T-helper 2 cell treated with Interferon-gamma antibody and Interleukin-4, amounts not matched to agents 5 μg/mL and 100 μg/mL, for 36 hours (primary cell): Measurements from ENCODE around the gene PHLPP1.

Experiments
- DNase-seq: peaks from one replicate; pipeline ENCODE4 v3.0.0; 2021; ENCODE audit warnings: low spot score
- H3K27ac Mint-ChIP-seq: one replicate; pipeline ENCODE4 v1.8.0; 2021; ENCODE audit warnings: mild to moderate bottlenecking, mixed read lengths
- H3K27me3 Mint-ChIP-seq: one replicate; pipeline ENCODE4 v1.8.0; 2021; ENCODE audit warnings: low read depth, mixed read lengths
- H3K36me3 Mint-ChIP-seq: one replicate; pipeline ENCODE4 v1.8.0; 2021; ENCODE audit warnings: low read depth, mixed read lengths
- H3K4me1 Mint-ChIP-seq: one replicate; pipeline ENCODE4 v1.8.0; 2021; ENCODE audit warnings: low read depth, mixed read lengths
- H3K4me3 Mint-ChIP-seq: one replicate; pipeline ENCODE4 v1.8.0; 2022; ENCODE audit warnings: mild to moderate bottlenecking, moderate library complexity, mixed read lengths
- H3K9me3 Mint-ChIP-seq: one replicate; pipeline ENCODE4 v1.8.0; 2021; ENCODE audit warnings: mixed read lengths

Gene PHLPP1

DNA sequence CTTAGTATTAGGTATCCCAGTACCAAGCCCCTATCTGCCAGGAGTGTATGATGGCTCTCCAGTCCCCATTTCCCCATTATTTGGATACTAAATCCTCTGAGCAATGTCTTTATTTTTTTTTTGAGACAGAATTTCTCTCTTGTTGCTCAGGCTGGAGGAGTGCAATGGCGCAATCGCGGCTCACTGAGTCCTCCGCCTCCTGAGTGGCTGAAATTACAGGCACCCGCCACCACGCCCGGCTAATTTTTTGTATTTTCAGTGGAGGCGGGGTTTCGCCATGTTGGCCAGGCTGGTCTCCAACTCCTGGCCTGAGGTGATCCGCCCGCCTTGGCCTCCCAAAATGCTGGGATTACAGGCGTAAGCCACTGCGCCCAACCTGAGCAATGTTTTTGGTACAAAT is 3.6 kb upstream of the PHLPP1 start:
- DNase-seq = no peak
- peaks cover 3% of the 10 kb centered on the region for H3K27me3 Mint-ChIP-seq
- no peak overlapping the region for H3K27ac Mint-ChIP-seq
- H3K9me3 Mint-ChIP-seq = no peaks in the 10 kb centered on the region
- no peaks in the 10 kb centered on the region for H3K36me3 Mint-ChIP-seq
- H3K4me3 Mint-ChIP-seq = no peak overlapping the region
- H3K4me1 Mint-ChIP-seq = peaks cover 5% of the 10 kb centered on the region

- peaks cover 5% of the 10 kb centered on the region for H3K36me3 Mint-ChIP-seq
- DNase-seq = no peak
- H3K27me3 Mint-ChIP-seq = peaks cover 3% of the 10 kb centered on the region
- no peak overlapping the region for H3K4me3 Mint-ChIP-seq
- H3K27ac Mint-ChIP-seq = no peak overlapping the region
- peaks cover 22% of the 10 kb centered on the region for H3K4me1 Mint-ChIP-seq
- no peaks in the 10 kb centered on the region for H3K9me3 Mint-ChIP-seq
Observed at GRCh38 chr18:62713651-62714247, 1.6 kb upstream of the PHLPP1 start.

GRCh38 chr18:62714671-62715435 is 488 bp upstream of the PHLPP1 start:
- peaks cover 5% of the 10 kb centered on the region for H3K36me3 Mint-ChIP-seq
- peak overlapping the region; percentile 84 for H3K27ac Mint-ChIP-seq
- peaks cover 3% of the 10 kb centered on the region for H3K27me3 Mint-ChIP-seq

GRCh38 chr18:62715759-62716615 is 646 bp downstream of the PHLPP1 start:
- peak overlapping the region; percentile 70 for H3K4me3 Mint-ChIP-seq
- DNase-seq = peak; percentile 57
- peaks cover 10% of the 10 kb centered on the region for H3K36me3 Mint-ChIP-seq
- peaks cover 41% of the 10 kb centered on the region for H3K4me1 Mint-ChIP-seq
- H3K27me3 Mint-ChIP-seq = peaks cover 3% of the 10 kb centered on the region
- H3K27ac Mint-ChIP-seq = peak overlapping the region; percentile 70
- no peaks in the 10 kb centered on the region for H3K9me3 Mint-ChIP-seq

More at GRCh38 chr18:62714671-62715435, 488 bp upstream of the PHLPP1 start:
- no peaks in the 10 kb centered on the region for H3K9me3 Mint-ChIP-seq
- peak; percentile 93 for DNase-seq
- H3K4me3 Mint-ChIP-seq = peak overlapping the region; percentile 85
- peaks cover 32% of the 10 kb centered on the region for H3K4me1 Mint-ChIP-seq

GRCh38 chr18:62716619-62717168 is 1.4 kb downstream of the PHLPP1 start:
- peaks cover 12% of the 10 kb centered on the region for H3K36me3 Mint-ChIP-seq
- H3K27ac Mint-ChIP-seq = peak overlapping the region; percentile 88
- H3K4me3 Mint-ChIP-seq = peak overlapping the region; percentile 93
- no peaks in the 10 kb centered on the region for H3K9me3 Mint-ChIP-seq
- DNase-seq = peak; percentile 40
- no peaks in the 10 kb centered on the region for H3K27me3 Mint-ChIP-seq
- H3K4me1 Mint-ChIP-seq = peaks cover 46% of the 10 kb centered on the region

DNA sequence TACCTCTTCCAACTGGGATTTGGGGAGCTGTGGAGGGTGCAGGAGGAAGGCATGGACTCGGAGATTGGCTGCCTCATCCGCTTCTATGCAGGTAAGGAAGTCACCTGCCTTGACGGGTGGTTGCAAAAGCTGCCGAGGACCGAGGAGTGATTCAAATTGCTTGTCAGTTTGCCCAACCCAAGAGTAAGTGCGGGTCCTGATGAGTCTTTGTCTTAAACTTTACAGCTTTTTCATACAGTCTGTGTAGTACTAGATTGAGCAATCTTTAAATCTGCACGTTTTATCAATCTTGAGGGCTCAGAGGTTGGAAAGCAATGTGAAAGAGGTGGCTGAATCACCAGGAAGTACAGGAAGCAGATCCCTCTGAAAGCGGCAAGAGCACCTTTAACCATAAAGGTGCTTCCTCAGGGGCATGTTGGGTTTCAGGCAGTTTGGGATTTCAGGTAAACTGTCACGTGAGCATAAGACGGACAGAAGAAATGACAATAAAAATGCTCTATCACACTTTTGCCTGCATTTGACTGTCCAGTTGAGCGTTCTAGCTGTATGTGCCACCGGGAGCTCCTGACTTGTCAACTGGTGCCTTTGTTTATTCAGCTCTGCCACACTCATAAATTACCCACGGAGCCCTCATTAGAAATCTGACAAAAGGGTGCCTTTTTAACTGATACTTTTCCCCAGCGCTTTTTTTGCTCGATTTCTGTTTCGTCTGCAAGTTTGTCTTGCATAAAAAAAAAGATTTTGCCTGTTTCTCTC is 2.0 kb downstream of the PHLPP1 start:
- Mint-ChIP-seq H3K4me1 (peaks cover 46% of the 10 kb centered on the region), H3K9me3 (no peaks in the 10 kb centered on the region), H3K4me3 (peak overlapping the region; percentile 93), H3K27ac (peak overlapping the region; percentile 88), H3K36me3 (peaks cover 15% of the 10 kb centered on the region), H3K27me3 (no peaks in the 10 kb centered on the region)
- DNase-seq = peak; percentile 55

GRCh38 chr18:62717925-62718800 is 2.8 kb downstream of the PHLPP1 start:
- Mint-ChIP-seq H3K27me3 (no peaks in the 10 kb centered on the region), H3K27ac (peak overlapping the region; percentile 88), H3K36me3 (peaks cover 15% of the 10 kb centered on the region), H3K9me3 (no peaks in the 10 kb centered on the region), H3K4me1 (peaks cover 46% of the 10 kb centered on the region), H3K4me3 (peak overlapping the region; percentile 93)
- no peak for DNase-seq

- Mint-ChIP-seq H3K4me1 (peaks cover 49% of the 10 kb centered on the region), H3K4me3 (peak overlapping the region; percentile 3), H3K27ac (no peak overlapping the region), H3K36me3 (peaks cover 17% of the 10 kb centered on the region), H3K27me3 (no peaks in the 10 kb centered on the region), H3K9me3 (no peaks in the 10 kb centered on the region)
- DNase-seq = no peak
Observed at GRCh38 chr18:62720048-62720447, 4.7 kb downstream of the PHLPP1 start.

- Mint-ChIP-seq H3K4me3 (no peak overlapping the region), H3K27me3 (no peaks in the 10 kb centered on the region), H3K27ac (no peak overlapping the region), H3K36me3 (peaks cover 20% of the 10 kb centered on the region), H3K9me3 (no peaks in the 10 kb centered on the region), H3K4me1 (peaks cover 51% of the 10 kb centered on the region)
- peak; percentile 14 for DNase-seq
Observed at GRCh38 chr18:62720766-62721613, 5.6 kb downstream of the PHLPP1 start.

- no peaks in the 10 kb centered on the region for H3K27me3 Mint-ChIP-seq
- H3K9me3 Mint-ChIP-seq = no peaks in the 10 kb centered on the region
- H3K36me3 Mint-ChIP-seq = peaks cover 19% of the 10 kb centered on the region
- no peak overlapping the region for H3K4me3 Mint-ChIP-seq
- DNase-seq = no peak
- H3K4me1 Mint-ChIP-seq = peaks cover 49% of the 10 kb centered on the region
- no peak overlapping the region for H3K27ac Mint-ChIP-seq
Observed at GRCh38 chr18:62721839-62722795, 6.8 kb downstream of the PHLPP1 start.

DNA sequence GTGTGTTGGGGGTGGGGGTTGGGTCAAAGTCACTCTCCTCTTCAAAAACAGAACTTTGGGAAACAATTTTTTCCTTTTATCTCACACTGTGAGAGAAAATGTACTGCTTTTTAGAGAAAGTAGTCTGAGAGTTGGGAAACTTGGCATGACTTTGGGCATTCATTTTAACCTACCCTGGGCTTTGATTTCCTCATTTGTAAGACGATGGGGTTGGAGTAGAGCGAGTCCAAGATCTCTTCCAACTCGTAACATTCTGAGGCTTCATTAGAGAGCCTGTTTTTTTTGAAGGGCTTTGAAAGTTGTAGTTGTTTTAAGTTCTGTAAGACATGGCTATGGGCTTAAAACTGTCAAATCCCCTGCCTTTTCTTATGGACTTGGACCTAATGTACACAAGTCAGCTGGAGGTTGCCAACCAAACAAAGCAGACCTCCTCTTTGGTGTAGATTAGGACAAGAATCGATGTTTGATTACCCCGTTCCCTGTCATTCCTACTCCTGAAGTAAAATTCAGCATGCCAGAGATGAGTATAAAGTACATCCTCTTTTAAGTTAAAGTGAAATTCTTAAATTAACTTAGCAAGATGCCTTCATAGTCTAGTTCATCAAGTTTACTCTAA is 8.4 kb downstream of the PHLPP1 start:
- Mint-ChIP-seq H3K4me3 (no peak overlapping the region), H3K4me1 (peaks cover 35% of the 10 kb centered on the region), H3K9me3 (no peaks in the 10 kb centered on the region), H3K27me3 (no peaks in the 10 kb centered on the region), H3K27ac (no peak overlapping the region), H3K36me3 (peaks cover 15% of the 10 kb centered on the region)
- no peak for DNase-seq
